PC-9 (cell line): ENCODE results near the gene COMMD1. TPM values are rescaled to one million over a fixed set of nuclear protein-coding genes. Genes with fewer than 3 reads are reported as not detected.

ENCODE experiments used
- BruUV-seq: library from RNA; stranded (reverse); fragments of 400-500 nt; replicated peaks from 2 replicates; lab custom pipeline; 2021; lab: Mats Ljungman, UMichigan
- CTCF ChIA-PET: fragments of 300-600 bp; sonication (Branson Sonifier 250); formaldehyde crosslinking; loops from one replicate; lab custom pipeline; 2022; ENCODE audit warnings: antibody characterized with exemption; lab: Charles Lee
- POLR2A ChIA-PET: fragments of 300-600 bp; sonication (Branson Sonifier 250); formaldehyde crosslinking; loops from one replicate; lab custom pipeline; 2022; ENCODE audit warnings: antibody characterized with exemption; ENCODE audit not compliant: unreplicated experiment; lab: Charles Lee
- DNase-seq, 2 experiments: peaks; one replicate each; pipeline versions ENCODE4 v3.0.0 to v3.0.0-alpha.2; 2015 to 2022; ENCODE audit warnings: mixed read lengths in 1 of 2
- H2AFZ ChIP-seq: fragments of 200-600 bp; sonication (generic); 2 replicates; pipeline ENCODE4 v1.8.1; 2017; ENCODE audit warnings: antibody characterized with exemption
- H3F3A ChIP-seq: fragments of 200-600 bp; sonication (generic); 2 replicates; pipeline ENCODE4 v1.8.1; 2017; ENCODE audit warnings: antibody characterized with exemption, mild to moderate bottlenecking, low read depth; ENCODE audit not compliant: insufficient read depth
- H3K27ac ChIP-seq: fragments of 200-600 bp; sonication (generic); 2 replicates; pipeline ENCODE4 v1.6.1; 2016; ENCODE audit warnings: mixed run types
- H3K27me3 ChIP-seq: fragments of 200-600 bp; sonication (generic); 2 replicates; pipeline ENCODE4 v1.6.1; 2016; ENCODE audit warnings: low read depth, mixed run types; ENCODE audit not compliant: insufficient read depth
- H3K36me3 ChIP-seq: fragments of 200-600 bp; sonication (generic); 2 replicates; pipeline ENCODE4 v1.6.1; 2016; ENCODE audit warnings: low read depth, mixed run types
- H3K4me1 ChIP-seq: fragments of 200-600 bp; sonication (generic); replicated peaks from 2 replicates; pipeline ENCODE4 v1.6.1; 2016; ENCODE audit warnings: mixed run types; ENCODE audit not compliant: insufficient read depth
- H3K4me2 ChIP-seq: fragments of 200-600 bp; sonication (generic); 2 replicates; pipeline ENCODE4 v1.6.1; 2017; ENCODE audit warnings: mixed run types
- H3K4me3 ChIP-seq: fragments of 200-600 bp; sonication (generic); 2 replicates; pipeline ENCODE4 v1.6.1; 2016; ENCODE audit warnings: mixed run types
- H3K79me2 ChIP-seq: fragments of 200-600 bp; sonication (generic); 2 replicates; pipeline ENCODE4 v1.6.1; 2017; ENCODE audit warnings: low read depth, mixed run types
- H3K9me2 ChIP-seq: fragments of 200-600 bp; sonication (generic); 2 replicates; pipeline ENCODE4 v1.8.1; 2017; ENCODE audit warnings: mild to moderate bottlenecking; ENCODE audit not compliant: insufficient read depth
- H3K9me3 ChIP-seq: fragments of 200-600 bp; sonication (generic); 2 replicates; pipeline ENCODE4 v1.8.1; 2016; ENCODE audit warnings: low read depth; ENCODE audit not compliant: insufficient read depth
- H4K20me1 ChIP-seq: fragments of 200-600 bp; sonication (generic); 2 replicates; pipeline ENCODE4 v1.8.1; 2017; ENCODE audit not compliant: insufficient read depth
- CTCF ChIP-seq: fragments of 200-600 bp; sonication (generic); conservative IDR thresholded peaks from 2 replicates; pipeline ENCODE4 v1.6.1; 2017; ENCODE audit warnings: mixed run types, antibody characterized with exemption, mild to moderate bottlenecking, moderate library complexity
- EZH2 ChIP-seq: fragments of 200-600 bp; sonication (generic); IDR thresholded peaks from 2 replicates; pipeline ENCODE4 v1.8.0; 2017; ENCODE audit warnings: antibody characterized with exemption, low read depth
- intact Hi-C: fragments of 100-400 bp; cut with micrococcal nuclease; formaldehyde crosslinking; loops from one replicate; pipeline ENCODE4 v1.10.0; 2022; ENCODE audit not compliant: unreplicated experiment
- total RNA-seq: library from RNA; stranded (reverse); gene quantifications from 2 replicates; pipeline ENCODE4 v1.2.3, GENCODE V29; 2021

The COMMD1 gene
- total RNA-seq, 1 experiment from 2014 or later: 16.3 TPM

DNA sequence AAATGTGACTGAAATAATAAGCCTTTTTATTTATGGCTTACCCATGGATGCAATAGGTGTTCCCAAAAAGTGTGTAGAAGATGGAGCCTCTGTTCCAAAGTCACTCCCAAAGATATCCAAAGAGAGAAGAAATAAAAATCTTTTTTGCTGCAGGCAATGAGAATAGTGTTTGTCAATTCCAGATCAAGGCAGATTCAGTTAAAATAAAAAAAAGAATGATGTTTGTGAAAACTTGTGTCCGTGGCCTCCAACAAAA lies 43.9 kb downstream of the COMMD1 start:
- intact Hi-C loops: no loop called here
- ChIA-PET CTCF (no interaction called here), POLR2A (no interaction called here)

GRCh38 chr2:61949714-61950560 lies 44.5 kb downstream of the COMMD1 start:
- POLR2A ChIA-PET: no interaction called here
- no peak overlapping the region for H3K4me3 ChIP-seq

More for the DNA sequence above, 43.9 kb downstream of the COMMD1 start:
- no peaks in the 10 kb centered on the region for H3K9me2 ChIP-seq
- no peak overlapping the region for H3K4me3 ChIP-seq
- TF ChIP-seq EZH2 (no peak), CTCF (no peak)
- no peaks in the 10 kb centered on the region for H3K79me2 ChIP-seq
- no peak for DNase-seq
- H3F3A ChIP-seq: no peaks in the 10 kb centered on the region
- no peaks in the 10 kb centered on the region for H3K36me3 ChIP-seq
- H3K27ac ChIP-seq: no peak overlapping the region
- no peak overlapping the region for H3K4me2 ChIP-seq
- H4K20me1 ChIP-seq: no peaks in the 10 kb centered on the region
- no peak overlapping the region for H2AFZ ChIP-seq
- no TSS peak for BruUV-seq
- no peaks in the 10 kb centered on the region for H3K27me3 ChIP-seq
- H3K4me1 ChIP-seq: peaks cover 9% of the 10 kb centered on the region; the same call in 1 of the 2 replicates
- H3K9me3 ChIP-seq: peaks cover 11% of the 10 kb centered on the region; the same call in 1 of the 2 replicates

DNA sequence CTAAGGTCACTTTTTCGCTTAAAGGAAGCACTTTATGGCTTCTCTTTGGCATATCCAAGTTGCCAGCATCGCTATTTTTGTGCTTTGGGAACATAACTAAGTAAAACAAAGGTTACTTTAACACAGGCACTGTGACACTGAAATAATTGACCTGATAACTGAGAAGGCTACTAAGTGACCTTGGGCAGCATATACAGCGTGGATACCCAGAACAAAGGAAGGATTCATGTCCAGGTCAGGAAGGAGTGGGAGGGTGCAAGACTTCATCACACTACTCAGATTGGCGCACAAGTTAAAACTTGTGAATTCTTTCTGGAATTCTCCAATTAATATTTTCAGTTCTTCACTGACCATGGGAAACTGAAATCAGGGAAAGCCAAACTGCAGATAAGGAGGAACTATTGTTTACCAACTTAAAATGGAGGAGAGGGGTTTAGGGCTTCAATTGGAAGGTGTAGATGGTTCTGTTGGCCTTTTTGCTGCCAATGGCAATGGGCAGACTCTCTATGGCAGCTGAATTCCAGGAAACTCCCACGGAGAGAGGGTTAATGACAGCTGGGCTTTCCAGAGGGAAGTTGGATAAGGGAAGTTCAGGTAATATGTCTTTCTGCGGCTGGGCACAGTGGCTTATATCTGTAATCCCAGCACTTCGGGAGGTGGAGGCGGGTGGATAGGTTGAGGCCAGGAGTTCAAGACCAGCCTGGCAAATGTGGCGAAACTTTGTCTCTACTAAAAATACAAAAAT lies 45.3 kb downstream of the COMMD1 start:
- no peak overlapping the region for H3K4me2 ChIP-seq
- no peaks in the 10 kb centered on the region for H3F3A ChIP-seq
- H3K79me2 ChIP-seq: no peaks in the 10 kb centered on the region
- no peaks in the 10 kb centered on the region for H3K36me3 ChIP-seq
- DNase-seq: no peak
- CTCF ChIA-PET: no interaction called here
- no peak overlapping the region for H2AFZ ChIP-seq
- BruUV-seq: no TSS peak
- POLR2A ChIA-PET: no interaction called here
- intact Hi-C loops: no loop called here
- H3K27ac ChIP-seq: no peak overlapping the region
- no peak overlapping the region for H3K4me3 ChIP-seq
- no peaks in the 10 kb centered on the region for H4K20me1 ChIP-seq
- peaks cover 9% of the 10 kb centered on the region; the same call in 1 of the 2 replicates for H3K4me1 ChIP-seq
- no peak for TF ChIP-seq EZH2
- no peak for TF ChIP-seq CTCF
- H3K9me2 ChIP-seq: no peaks in the 10 kb centered on the region
- peaks cover 11% of the 10 kb centered on the region; the same call in 1 of the 2 replicates for H3K9me3 ChIP-seq
- H3K27me3 ChIP-seq: no peaks in the 10 kb centered on the region

More at GRCh38 chr2:61949714-61950560, 44.5 kb downstream of the COMMD1 start:
- H2AFZ ChIP-seq: no peak overlapping the region
- H3K4me1 ChIP-seq: peaks cover 9% of the 10 kb centered on the region; the same call in 1 of the 2 replicates
- H3K4me2 ChIP-seq: no peak overlapping the region
- no peak overlapping the region for H3K27ac ChIP-seq
- no peaks in the 10 kb centered on the region for H3K79me2 ChIP-seq
- no TSS peak for BruUV-seq
- TF ChIP-seq EZH2 (no peak), CTCF (no peak)
- no peaks in the 10 kb centered on the region for H3K36me3 ChIP-seq
- CTCF ChIA-PET: no interaction called here
- H3K9me2 ChIP-seq: no peaks in the 10 kb centered on the region
- peaks cover 11% of the 10 kb centered on the region; the same call in 1 of the 2 replicates for H3K9me3 ChIP-seq
- DNase-seq: no peak
- intact Hi-C loops: no loop called here
- no peaks in the 10 kb centered on the region for H4K20me1 ChIP-seq
- H3F3A ChIP-seq: no peaks in the 10 kb centered on the region
- H3K27me3 ChIP-seq: no peaks in the 10 kb centered on the region
